Ishikawa (cell line): ENCODE results near the gene GALNTL6.

Experiments used
- CEBPB ChIP-seq: IDR thresholded peaks from 2 replicates; pipeline ENCODE4 v1.6.1; 2012
- CREB1 ChIP-seq: IDR thresholded peaks from 2 replicates; pipeline ENCODE4 v1.6.1; 2012; ENCODE audit warnings: low read depth
- EGR1 ChIP-seq: IDR thresholded peaks from 2 replicates; pipeline ENCODE4 v1.6.1; 2012
- EP300 ChIP-seq: IDR thresholded peaks from 2 replicates; pipeline ENCODE4 v1.6.1; 2012; ENCODE audit warnings: borderline replicate concordance
- MAX ChIP-seq: IDR thresholded peaks from 2 replicates; pipeline ENCODE4 v1.6.1; 2012
- RAD21 ChIP-seq: IDR thresholded peaks from 2 replicates; pipeline ENCODE4 v1.6.1; 2012; ENCODE audit warnings: low read depth
- REST ChIP-seq: IDR thresholded peaks from 2 replicates; pipeline ENCODE4 v1.6.1; 2012; ENCODE audit warnings: low read depth, mild to moderate bottlenecking
- TAF1 ChIP-seq: IDR thresholded peaks from 2 replicates; pipeline ENCODE4 v1.6.1; 2012; ENCODE audit warnings: low read depth, mild to moderate bottlenecking
- TCF12 ChIP-seq: IDR thresholded peaks from 2 replicates; pipeline ENCODE4 v1.6.1; 2012; ENCODE audit warnings: low read depth
- TEAD4 ChIP-seq: IDR thresholded peaks from 2 replicates; pipeline ENCODE4 v1.6.1; 2012
- USF1 ChIP-seq: IDR thresholded peaks from 2 replicates; pipeline ENCODE4 v1.6.1; 2012
- YY1 ChIP-seq: IDR thresholded peaks from 2 replicates; pipeline ENCODE4 v1.6.1; 2012; ENCODE audit warnings: low read depth

- TF ChIP-seq REST: no peak
- TF ChIP-seq CREB1: no peak
- TF ChIP-seq CEBPB: no peak
- TF ChIP-seq EP300: no peak
- TF ChIP-seq TCF12: no peak
- no peak for TF ChIP-seq USF1
- no peak for TF ChIP-seq MAX
- TF ChIP-seq TEAD4: no peak
- TF ChIP-seq RAD21: no peak
- TF ChIP-seq EGR1: no peak
- TF ChIP-seq YY1: no peak
- TF ChIP-seq TAF1: no peak
These were observed 321.3 kb downstream of the GALNTL6 start for GRCh38 chr4:172134521-172134920.
